ENCODE results near the gene SLCO1A2.
"Not testable (repeated sequence)": the region's sequence is repeated elsewhere in the genome, so short reads cannot be mapped to it uniquely, and the experiment has no call there.

The SLCO1A2 gene, protein sequence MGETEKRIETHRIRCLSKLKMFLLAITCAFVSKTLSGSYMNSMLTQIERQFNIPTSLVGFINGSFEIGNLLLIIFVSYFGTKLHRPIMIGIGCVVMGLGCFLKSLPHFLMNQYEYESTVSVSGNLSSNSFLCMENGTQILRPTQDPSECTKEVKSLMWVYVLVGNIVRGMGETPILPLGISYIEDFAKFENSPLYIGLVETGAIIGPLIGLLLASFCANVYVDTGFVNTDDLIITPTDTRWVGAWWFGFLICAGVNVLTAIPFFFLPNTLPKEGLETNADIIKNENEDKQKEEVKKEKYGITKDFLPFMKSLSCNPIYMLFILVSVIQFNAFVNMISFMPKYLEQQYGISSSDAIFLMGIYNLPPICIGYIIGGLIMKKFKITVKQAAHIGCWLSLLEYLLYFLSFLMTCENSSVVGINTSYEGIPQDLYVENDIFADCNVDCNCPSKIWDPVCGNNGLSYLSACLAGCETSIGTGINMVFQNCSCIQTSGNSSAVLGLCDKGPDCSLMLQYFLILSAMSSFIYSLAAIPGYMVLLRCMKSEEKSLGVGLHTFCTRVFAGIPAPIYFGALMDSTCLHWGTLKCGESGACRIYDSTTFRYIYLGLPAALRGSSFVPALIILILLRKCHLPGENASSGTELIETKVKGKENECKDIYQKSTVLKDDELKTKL

GRCh38 chr12:21334771-21335325 lies at the start of gene SLCO1A2:
Gene SLCO1A2 (minus strand): TSS chr12:21334917. CDS start chr12:21334647, 270 bp downstream.
- no peak for DNase-seq (ENCODE audit: low spot score)
- TF ChIP-seq, protein P1, sequence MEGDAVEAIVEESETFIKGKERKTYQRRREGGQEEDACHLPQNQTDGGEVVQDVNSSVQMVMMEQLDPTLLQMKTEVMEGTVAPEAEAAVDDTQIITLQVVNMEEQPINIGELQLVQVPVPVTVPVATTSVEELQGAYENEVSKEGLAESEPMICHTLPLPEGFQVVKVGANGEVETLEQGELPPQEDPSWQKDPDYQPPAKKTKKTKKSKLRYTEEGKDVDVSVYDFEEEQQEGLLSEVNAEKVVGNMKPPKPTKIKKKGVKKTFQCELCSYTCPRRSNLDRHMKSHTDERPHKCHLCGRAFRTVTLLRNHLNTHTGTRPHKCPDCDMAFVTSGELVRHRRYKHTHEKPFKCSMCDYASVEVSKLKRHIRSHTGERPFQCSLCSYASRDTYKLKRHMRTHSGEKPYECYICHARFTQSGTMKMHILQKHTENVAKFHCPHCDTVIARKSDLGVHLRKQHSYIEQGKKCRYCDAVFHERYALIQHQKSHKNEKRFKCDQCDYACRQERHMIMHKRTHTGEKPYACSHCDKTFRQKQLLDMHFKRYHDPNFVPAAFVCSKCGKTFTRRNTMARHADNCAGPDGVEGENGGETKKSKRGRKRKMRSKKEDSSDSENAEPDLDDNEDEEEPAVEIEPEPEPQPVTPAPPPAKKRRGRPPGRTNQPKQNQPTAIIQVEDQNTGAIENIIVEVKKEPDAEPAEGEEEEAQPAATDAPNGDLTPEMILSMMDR (IDR thresholded peaks at IDR 0.05) = no peak
- Histone ChIP-seq H3K27ac (no peak within 1 kb of the TSS), H3K4me3 (no peak within 1 kb of the TSS)

DNA sequence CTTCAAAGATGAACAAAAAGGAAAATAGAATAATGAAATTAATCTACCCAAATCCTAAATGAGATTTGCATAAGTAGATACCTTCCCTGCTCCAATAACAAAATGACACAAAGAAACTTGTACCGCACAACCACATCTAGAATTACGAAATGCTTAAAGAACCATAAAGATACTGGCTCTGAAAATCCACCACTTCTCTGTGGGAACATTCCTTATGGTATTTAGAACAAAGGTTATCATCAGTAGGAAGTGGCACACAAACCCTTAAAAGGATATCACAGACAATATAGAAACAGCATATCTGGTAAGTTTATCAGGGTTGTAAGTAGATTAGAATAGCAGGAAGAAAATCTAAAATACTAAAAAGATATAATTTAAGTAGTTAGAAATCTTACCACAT lies 49.5 kb upstream of the SLCO1A2 start:
- TF ChIP-seq, protein P1 (IDR thresholded peaks at IDR 0.05) = no peak
- no peak for DNase-seq (ENCODE audit: low spot score)
- no peak overlapping the region for H3K4me3 ChIP-seq
- H3K27ac ChIP-seq = no peak overlapping the region

DNA sequence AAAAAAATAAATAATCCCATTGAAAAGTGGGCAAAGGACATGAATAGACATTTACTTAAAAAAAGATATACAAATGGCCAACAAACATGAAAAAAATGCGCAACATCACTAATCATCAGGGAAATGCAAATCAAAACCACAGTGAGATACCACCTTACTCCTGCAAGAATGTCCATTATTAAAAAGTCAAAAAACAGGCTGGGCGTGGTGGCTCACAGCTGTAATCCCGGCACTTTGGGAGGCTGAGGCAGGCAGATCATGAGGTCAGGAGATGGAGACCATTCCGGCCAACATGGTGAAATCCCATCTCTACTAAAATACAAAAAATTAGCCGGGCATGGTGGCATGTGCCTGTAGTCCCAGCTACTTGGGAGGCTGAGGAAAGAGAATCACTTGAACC lies 46.6 kb upstream of the SLCO1A2 start:
- not testable (repeated sequence) for H3K4me3 ChIP-seq; DNase-seq (ENCODE audit: low spot score); H3K27ac ChIP-seq

DNA sequence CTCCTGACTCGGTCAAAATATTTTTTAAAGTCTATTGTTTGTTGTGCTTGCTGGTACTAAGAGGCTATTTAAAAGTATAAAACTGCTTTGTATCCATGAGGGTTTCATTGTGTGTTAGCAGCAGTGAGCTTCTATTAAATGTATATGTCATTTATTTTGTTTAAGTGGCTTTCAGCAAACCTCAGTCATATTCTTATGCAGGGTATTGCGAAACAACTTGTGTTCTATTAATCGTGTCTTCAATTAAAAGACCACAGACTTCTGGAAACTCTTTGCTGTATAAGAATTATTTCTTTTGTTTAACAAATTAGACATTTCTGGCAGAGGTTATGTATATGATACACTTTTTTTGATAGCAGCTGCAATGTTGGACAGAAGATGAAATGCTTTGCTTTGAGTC lies 44.5 kb upstream of the SLCO1A2 start:
- H3K4me3 ChIP-seq = no peak overlapping the region
- no peak overlapping the region for H3K27ac ChIP-seq
- TF ChIP-seq, protein P1 (IDR thresholded peaks at IDR 0.05) = no peak
- no peak for DNase-seq (ENCODE audit: low spot score)

DNA sequence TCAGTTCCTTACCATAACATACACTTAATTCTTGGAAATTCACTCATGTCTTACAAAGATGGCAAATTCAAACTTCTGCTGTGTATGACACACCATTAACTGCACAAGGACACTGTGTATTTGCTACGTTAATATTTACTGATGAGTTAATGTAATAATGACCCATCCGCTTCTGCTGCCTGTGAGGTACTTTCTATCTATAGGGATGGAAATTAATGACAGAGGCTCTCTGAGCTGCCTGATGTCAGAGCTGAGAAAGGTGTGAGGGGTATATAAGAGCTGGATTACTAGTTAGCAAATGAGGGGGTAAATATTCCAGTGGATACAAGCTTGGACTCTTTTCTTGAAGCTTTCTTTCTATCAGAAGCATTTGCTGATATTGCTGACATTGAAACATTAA lies 37.9 kb upstream of the SLCO1A2 start, which contains the start of gene IAPP:
Gene IAPP, plus strand, starts transcription at position 301 of the 400 bp plus-strand sequence. CDS start 450 bp downstream, outside the sequence.
- DNase-seq (ENCODE audit: low spot score) = no peak
- Histone ChIP-seq H3K27ac (no peak within 1 kb of the TSS), H3K4me3 (no peak within 1 kb of the TSS)
- TF ChIP-seq, protein P1 (IDR thresholded peaks at IDR 0.05) = no peak

DNA sequence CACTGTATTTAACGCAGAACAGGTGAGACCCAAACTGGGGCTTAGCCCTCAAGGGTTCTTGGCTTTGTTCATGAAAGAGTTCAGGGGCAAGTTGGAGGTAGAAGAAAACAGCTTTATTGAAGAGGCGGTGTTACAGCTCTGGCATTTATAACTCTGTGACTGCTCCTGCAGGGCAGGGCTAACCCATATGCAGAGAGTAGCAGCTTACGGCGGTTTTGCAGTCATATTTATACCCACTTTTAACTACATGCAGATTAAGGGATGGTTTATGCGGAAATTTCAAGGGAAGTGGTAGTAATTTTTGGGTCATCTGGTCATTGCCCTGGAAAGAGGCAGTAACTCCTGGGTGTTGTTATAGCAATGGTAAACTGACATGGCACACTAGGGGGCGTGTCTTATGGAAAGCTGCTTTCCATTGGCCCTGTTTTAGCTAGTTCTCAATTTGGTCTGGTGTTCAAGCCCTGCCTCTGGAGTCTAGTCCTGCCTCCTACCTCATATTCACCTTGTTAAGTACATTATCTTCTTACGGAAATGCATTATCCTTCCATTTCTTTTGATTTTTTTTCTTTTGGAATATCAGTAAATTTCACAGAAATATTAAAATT lies 36.2 kb upstream of the SLCO1A2 start:
- Histone ChIP-seq H3K4me3 (no peak overlapping the region), H3K27ac (no peak overlapping the region)
- DNase-seq (ENCODE audit: low spot score) = no peak
- TF ChIP-seq, protein P1 (IDR thresholded peaks at IDR 0.05) = no peak
